Measurements from ENCODE around the gene SNX19. TPM values are rescaled to one million over a fixed set of nuclear protein-coding genes. Genes with fewer than 3 reads are reported as not detected.

SNX19 gene
- polyA plus RNA-seq, 1 of the 3 experiments (the other 2 are of a cell fraction) = 16.6 TPM

GRCh38 chr11:130872513-130872912 is 43.8 kb downstream of the SNX19 start:
- no peak for TF ChIP-seq RFX5 (IDR thresholded peaks at IDR 0.05; ENCODE audit: low read length)
- TF ChIP-seq USF1 (IDR thresholded peaks at IDR 0.05; ENCODE audit: borderline replicate concordance, low read depth) = no peak
- no peak for TF ChIP-seq TCF12 (IDR thresholded peaks at IDR 0.05)
- TF ChIP-seq RXRA (IDR thresholded peaks at IDR 0.05; ENCODE audit: borderline replicate concordance, low read depth) = no peak
- no peak for TF ChIP-seq TAF1 (IDR thresholded peaks at IDR 0.05; ENCODE audit: borderline replicate concordance, low read depth, low read length)
- no peak for TF ChIP-seq FOSL2 (IDR thresholded peaks at IDR 0.05; ENCODE audit: borderline replicate concordance, low read depth)
- TF ChIP-seq TEAD4 (IDR thresholded peaks at IDR 0.05; ENCODE audit: borderline replicate concordance, insufficient read depth) = no peak
- TF ChIP-seq GATA2 (CRISPR knock-in tag; IDR thresholded peaks at IDR 0.05) = no peak
- no peak for TF ChIP-seq REST (IDR thresholded peaks at IDR 0.05; ENCODE audit: low read depth, low read length)
- TF ChIP-seq CTCF (IDR thresholded peaks at IDR 0.05) = no peak
- no peak for TF ChIP-seq MEF2A (IDR thresholded peaks at IDR 0.05; ENCODE audit: borderline replicate concordance, low read depth)
- no peak for TF ChIP-seq EP300 (IDR thresholded peaks at IDR 0.05; ENCODE audit: borderline replicate concordance in 1 of 2, low read depth in 1 of 2, low read length in 1 of 2)
- Histone ChIP-seq H3K79me2 (ENCODE audit: insufficient read depth) (no peaks in the 10 kb centered on the region), H3K9me3 (no peaks in the 10 kb centered on the region), H3F3A (replicated peaks; ENCODE audit: insufficient read depth) (peaks cover 13% of the 10 kb centered on the region), H4K20me1 (ENCODE audit: insufficient read depth) (no peaks in the 10 kb centered on the region), H3K4me2 (no peak overlapping the region), H3K9ac (no peak overlapping the region), H3K27ac (ENCODE audit: low read depth in 2 of 2, low read length in 1 of 2) (no peak overlapping the region), H3K27me3 (ENCODE audit: insufficient read depth) (no peaks in the 10 kb centered on the region), H3K4me1 (ENCODE audit: control insufficient read depth in 1 of 2, insufficient read depth in 2 of 2, low read depth in 1 of 2, low read length in 1 of 2) (peaks cover 0 to 11% of the 10 kb centered on the region in 2 experiments; a peak in 1 of 4 replicates), H3K36me3 (replicated peaks in 1 of 2; ENCODE audit: control insufficient read depth in 1 of 2, insufficient read depth in 2 of 2, low read length in 1 of 2) (peaks cover 41 to 53% of the 10 kb centered on the region in 2 experiments), H3K9me2 (no peaks in the 10 kb centered on the region), H2AFZ (ENCODE audit: low read depth) (no peak overlapping the region), H3K4me3 (ENCODE audit: low read depth in 2 of 2, low read length in 1 of 2) (no peak overlapping the region)
- WGBS (ENCODE audit: low lambda C conversion rate) = 81% methylated on average over 6 of the region's 6 CpGs
- DNase-seq = no peak
- CTCF ChIA-PET = interaction anchor here (1.1 to 25.0 kb wide), 4 partner anchors 11 to 436 kb away, joined by 3 to 747 read pairs (median 56); partner anchors contain the start of genes ADAMTS15 and ADAMTS8
- POLR2A ChIA-PET = no interaction called here

All from SK-N-SH (cell line).